Measurements from ENCODE around the gene AP1AR. TPM values are rescaled to one million over a fixed set of nuclear protein-coding genes. Genes with fewer than 3 reads are reported as not detected.
A peak's percentile ranks its signal among the peaks of the same experiment; 100 is the strongest.
"Not testable (repeated sequence)": the region's sequence is repeated elsewhere in the genome, so short reads cannot be mapped to it uniquely, and the experiment has no call there.

AP1AR gene
- total RNA-seq, 1 donor from 2014 or later = 7.0 TPM

GRCh38 chr4:112299721-112300120, 68.1 kb downstream of the AP1AR start:
- Histone ChIP-seq H3K4me3 (no peak overlapping the region), H3K36me3 (peaks cover 0 to 13% of the 10 kb centered on the region in 2 donors), H3K4me1 (peaks cover 0 to 9% of the 10 kb centered on the region in 2 donors), H3K9me3 (no peaks in the 10 kb centered on the region), H3K27ac (no peak overlapping the region), H3K27me3 (no peaks in the 10 kb centered on the region)
- DNase-seq (ENCODE audit: low spot score in 2 of 2) = no peak
- no peak for TF ChIP-seq CTCF (IDR thresholded peaks at IDR 0.05)
- intact Hi-C loops (cut with DNase I) = no loop called here

DNA sequence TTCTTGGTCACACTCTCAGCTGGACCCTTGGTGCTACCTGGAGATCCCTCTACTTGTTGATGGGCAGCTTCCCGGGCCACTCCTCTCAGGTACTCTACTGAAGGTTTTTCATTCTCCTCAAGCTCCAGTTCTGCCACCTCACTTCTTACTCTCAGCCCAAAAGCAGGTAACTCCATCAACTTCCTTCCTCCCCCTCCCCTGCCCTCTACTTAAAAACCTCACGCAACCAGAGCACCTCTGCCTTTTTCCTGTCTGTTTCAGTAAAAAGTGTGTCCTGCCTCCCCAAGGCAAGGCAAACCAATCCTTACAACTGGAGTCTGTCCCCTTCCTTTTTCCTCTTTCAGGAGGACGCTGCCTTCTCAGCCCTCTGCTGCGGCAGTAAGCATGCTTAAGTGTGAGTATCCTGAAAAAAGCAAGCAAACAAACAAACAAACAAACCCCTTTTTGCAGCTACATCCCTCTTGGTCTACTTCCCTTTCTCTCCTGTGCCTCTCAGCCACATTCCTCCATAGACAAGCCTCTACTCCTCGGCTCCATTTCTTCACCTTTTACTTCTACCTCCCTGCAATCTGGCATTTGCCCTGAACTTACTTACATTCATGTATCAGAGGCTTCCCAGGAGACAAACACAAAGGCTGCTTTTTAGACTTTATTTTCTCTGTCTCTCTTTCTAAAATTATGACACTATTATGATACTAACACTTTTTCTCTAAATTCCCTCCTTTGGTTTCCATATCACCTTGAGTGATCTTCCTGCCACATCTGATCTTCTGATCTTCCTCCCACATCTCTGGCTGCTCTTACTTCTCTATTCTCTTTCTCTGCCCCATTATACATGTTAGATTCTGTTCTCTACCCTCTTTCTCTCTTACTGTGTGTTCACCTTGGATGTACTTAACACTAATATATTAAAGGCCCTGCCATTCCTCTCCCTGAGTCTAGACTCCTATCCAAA, 71.0 kb downstream of the AP1AR start:
- TF ChIP-seq CTCF (IDR thresholded peaks at IDR 0.05) = no peak
- no peak for DNase-seq (ENCODE audit: low spot score in 2 of 2)
- no peak overlapping the region for H3K27ac ChIP-seq
- peaks cover 0 to 13% of the 10 kb centered on the region in 2 donors for H3K36me3 ChIP-seq
- H3K9me3 ChIP-seq = no peaks in the 10 kb centered on the region
- peaks cover 0 to 9% of the 10 kb centered on the region in 2 donors for H3K4me1 ChIP-seq
- intact Hi-C loops (cut with DNase I) = no loop called here
- H3K4me3 ChIP-seq = no peak overlapping the region
- H3K27me3 ChIP-seq = no peaks in the 10 kb centered on the region

GRCh38 chr4:112305477-112305876, 73.9 kb downstream of the AP1AR start:
- H3K27ac ChIP-seq; DNase-seq (ENCODE audit: low spot score in 2 of 2); intact Hi-C loops (cut with DNase I); H3K9me3 ChIP-seq; H3K27me3 ChIP-seq; H3K4me1 ChIP-seq; H3K4me3 ChIP-seq: not testable (repeated sequence)
- peaks cover 0 to 13% of the 10 kb centered on the region in 2 donors for H3K36me3 ChIP-seq

GRCh38 chr4:112309263-112309791, 77.7 kb downstream of the AP1AR start:
- H3K27me3 ChIP-seq; H3K4me1 ChIP-seq; intact Hi-C loops (cut with DNase I); H3K36me3 ChIP-seq; DNase-seq (ENCODE audit: low spot score in 2 of 2); H3K27ac ChIP-seq; H3K9me3 ChIP-seq: not testable (repeated sequence)
- H3K4me3 ChIP-seq = peak overlapping the region in 1 of 2 donors; percentile 17

DNA sequence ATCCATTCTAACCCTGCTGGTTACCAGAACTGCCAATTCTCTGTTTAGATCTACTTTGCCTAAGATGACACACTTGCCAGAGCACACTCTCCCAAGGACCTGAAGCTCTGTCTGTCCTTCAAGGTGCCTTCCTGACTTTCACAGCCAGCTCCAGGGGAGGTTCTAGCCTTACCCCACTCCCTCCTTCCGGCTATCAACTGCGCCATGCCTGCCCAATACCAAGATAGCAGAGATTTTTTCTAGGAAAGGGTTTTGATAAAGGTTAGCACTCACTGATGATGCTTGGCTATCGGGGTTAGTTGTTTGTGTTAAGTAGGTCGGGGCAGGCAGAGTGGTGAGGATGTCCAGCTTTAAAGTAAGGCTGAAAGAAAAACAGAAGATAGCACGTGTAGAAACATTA, 79.9 kb downstream of the AP1AR start:
- Histone ChIP-seq H3K9me3 (no peaks in the 10 kb centered on the region), H3K27me3 (no peaks in the 10 kb centered on the region), H3K4me3 (no peak overlapping the region), H3K36me3 (no peaks in the 10 kb centered on the region), H3K27ac (no peak overlapping the region), H3K4me1 (no peaks in the 10 kb centered on the region)
- no peak for DNase-seq (ENCODE audit: low spot score in 2 of 2)
- intact Hi-C loops (cut with DNase I) = no loop called here
- TF ChIP-seq CTCF (IDR thresholded peaks at IDR 0.05) = no peak

DNA sequence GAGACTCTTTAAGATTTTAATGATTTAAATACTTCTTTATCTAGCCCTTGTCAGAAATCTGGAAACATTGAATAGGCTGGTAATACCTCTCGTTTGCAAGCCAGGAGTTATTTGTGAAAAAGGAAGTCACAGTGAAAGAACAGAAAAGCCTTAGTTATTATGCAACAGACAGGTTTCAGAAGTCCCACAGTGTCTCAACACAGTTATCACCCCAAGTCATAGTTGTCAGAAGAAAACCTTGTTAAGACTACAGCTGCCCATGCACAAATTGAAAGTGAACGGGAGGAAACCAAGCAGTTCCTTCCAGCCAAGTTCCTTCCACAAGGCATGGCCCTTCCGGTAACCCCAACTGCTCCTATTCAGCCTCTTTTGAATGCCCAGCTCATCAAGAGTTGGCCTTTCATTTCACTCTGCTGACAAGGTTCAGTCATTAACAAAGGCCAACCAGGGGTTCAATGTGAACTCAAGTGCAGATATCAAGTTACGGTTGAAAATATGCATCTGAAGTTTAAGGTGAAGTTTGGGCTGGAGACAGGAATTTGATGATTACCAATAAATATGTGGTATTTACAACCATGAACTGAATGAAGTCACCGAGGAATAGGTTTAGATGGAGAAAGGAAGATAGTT, 81.1 kb downstream of the AP1AR start:
- TF ChIP-seq CTCF (IDR thresholded peaks at IDR 0.05) = no peak
- H3K9me3 ChIP-seq = no peaks in the 10 kb centered on the region
- H3K27ac ChIP-seq = no peak overlapping the region
- DNase-seq (ENCODE audit: low spot score in 2 of 2) = no peak
- no peaks in the 10 kb centered on the region for H3K36me3 ChIP-seq
- H3K4me3 ChIP-seq = no peak overlapping the region
- H3K4me1 ChIP-seq = no peaks in the 10 kb centered on the region
- no peaks in the 10 kb centered on the region for H3K27me3 ChIP-seq
- intact Hi-C loops (cut with DNase I) = no loop called here

Data from ascending aorta (tissue), 2 donors.